Measurements from ENCODE around the gene SLC9C1.

The SLC9C1 gene

GRCh38 chr3:112136046-112136445 is 158.0 kb downstream of the SLC9C1 start:
- no peak for DNase-seq (ENCODE audit: low read depth, low spot score)
- no peak overlapping the region for H3K4me3 ChIP-seq (ENCODE audit: low read length)

GRCh38 chr3:112134335-112135124 is 159.5 kb downstream of the SLC9C1 start:
- H3K4me3 ChIP-seq (ENCODE audit: low read length), result no peak overlapping the region
- DNase-seq (ENCODE audit: low read depth, low spot score), result peak; percentile 84

GRCh38 chr3:112133626-112134334 is 160.2 kb downstream of the SLC9C1 start:
- DNase-seq (ENCODE audit: low read depth, low spot score), result no peak
- H3K4me3 ChIP-seq (ENCODE audit: low read length), result no peak overlapping the region; the same call in 1 of the 2 replicates

- DNase-seq (ENCODE audit: low read depth, low spot score), result peak; percentile 68
- peak within 1 kb of the TSS; percentile 51 for H3K4me3 ChIP-seq (ENCODE audit: low read length)
Observed at GRCh38 chr3:112132975-112133448, 161.0 kb downstream of the SLC9C1 start, which contains the start of gene GCSAM. TSS of gene GCSAM (minus strand) at chr3:112133248. CDS start at chr3:112133120, 128 bp downstream.

- peak overlapping the region; percentile 51 for H3K4me3 ChIP-seq (ENCODE audit: low read length)
- no peak for DNase-seq (ENCODE audit: low read depth, low spot score)
Observed at GRCh38 chr3:112132554-112132953, 161.5 kb downstream of the SLC9C1 start.

- H3K4me3 ChIP-seq (ENCODE audit: low read length), result no peak overlapping the region
- no peak for DNase-seq (ENCODE audit: low read depth, low spot score)
Observed at GRCh38 chr3:112132088-112132487, 161.9 kb downstream of the SLC9C1 start.

- no peak overlapping the region for H3K4me3 ChIP-seq (ENCODE audit: low read length)
- DNase-seq (ENCODE audit: low read depth, low spot score), result no peak
Observed at GRCh38 chr3:112131111-112131510, 162.9 kb downstream of the SLC9C1 start.

- H3K4me3 ChIP-seq (ENCODE audit: low read length), result no peak overlapping the region
- no peak for DNase-seq (ENCODE audit: low read depth, low spot score)
Observed at GRCh38 chr3:112130638-112130993, 163.4 kb downstream of the SLC9C1 start.

- no peak for DNase-seq (ENCODE audit: low read depth, low spot score)
- no peak overlapping the region for H3K4me3 ChIP-seq (ENCODE audit: low read length)
Observed at GRCh38 chr3:112129925-112130637, 163.9 kb downstream of the SLC9C1 start.

GRCh38 chr3:112128843-112129727 is 164.9 kb downstream of the SLC9C1 start:
- H3K4me3 ChIP-seq (ENCODE audit: low read length), result peak overlapping the region; percentile 3; the same call in 1 of the 2 replicates
- peak; percentile 92 for DNase-seq (ENCODE audit: low read depth, low spot score)

- no peak overlapping the region for H3K4me3 ChIP-seq (ENCODE audit: low read length)
- no peak for DNase-seq (ENCODE audit: low read depth, low spot score)
Observed at GRCh38 chr3:112127522-112128494, 166.2 kb downstream of the SLC9C1 start.

GRCh38 chr3:112126511-112126911 is 167.5 kb downstream of the SLC9C1 start:
- no peak for DNase-seq (ENCODE audit: low read depth, low spot score)
- no peak overlapping the region for H3K4me3 ChIP-seq (ENCODE audit: low read length)

- no peak for DNase-seq (ENCODE audit: low read depth, low spot score)
- H3K4me3 ChIP-seq (ENCODE audit: low read length), result no peak overlapping the region
Observed at GRCh38 chr3:112124907-112125607, 169.0 kb downstream of the SLC9C1 start.

GRCh38 chr3:112123548-112123947 is 170.5 kb downstream of the SLC9C1 start:
- DNase-seq (ENCODE audit: low read depth, low spot score), result no peak
- no peak overlapping the region for H3K4me3 ChIP-seq (ENCODE audit: low read length)

GRCh38 chr3:112122870-112123269 is 171.1 kb downstream of the SLC9C1 start:
- DNase-seq (ENCODE audit: low read depth, low spot score), result no peak
- no peak overlapping the region for H3K4me3 ChIP-seq (ENCODE audit: low read length)

GRCh38 chr3:112121577-112122547 is 172.2 kb downstream of the SLC9C1 start:
- DNase-seq (ENCODE audit: low read depth, low spot score), result no peak
- no peak overlapping the region for H3K4me3 ChIP-seq (ENCODE audit: low read length)
